ENCODE measurements around the gene CTNNBL1. TPM values are rescaled to one million over a fixed set of nuclear protein-coding genes. Genes with fewer than 3 reads are reported as not detected.

Gene CTNNBL1
- polyA plus RNA-seq, 4 donors, result 36.2 to 66.5 (median 50.1) TPM

DNA sequence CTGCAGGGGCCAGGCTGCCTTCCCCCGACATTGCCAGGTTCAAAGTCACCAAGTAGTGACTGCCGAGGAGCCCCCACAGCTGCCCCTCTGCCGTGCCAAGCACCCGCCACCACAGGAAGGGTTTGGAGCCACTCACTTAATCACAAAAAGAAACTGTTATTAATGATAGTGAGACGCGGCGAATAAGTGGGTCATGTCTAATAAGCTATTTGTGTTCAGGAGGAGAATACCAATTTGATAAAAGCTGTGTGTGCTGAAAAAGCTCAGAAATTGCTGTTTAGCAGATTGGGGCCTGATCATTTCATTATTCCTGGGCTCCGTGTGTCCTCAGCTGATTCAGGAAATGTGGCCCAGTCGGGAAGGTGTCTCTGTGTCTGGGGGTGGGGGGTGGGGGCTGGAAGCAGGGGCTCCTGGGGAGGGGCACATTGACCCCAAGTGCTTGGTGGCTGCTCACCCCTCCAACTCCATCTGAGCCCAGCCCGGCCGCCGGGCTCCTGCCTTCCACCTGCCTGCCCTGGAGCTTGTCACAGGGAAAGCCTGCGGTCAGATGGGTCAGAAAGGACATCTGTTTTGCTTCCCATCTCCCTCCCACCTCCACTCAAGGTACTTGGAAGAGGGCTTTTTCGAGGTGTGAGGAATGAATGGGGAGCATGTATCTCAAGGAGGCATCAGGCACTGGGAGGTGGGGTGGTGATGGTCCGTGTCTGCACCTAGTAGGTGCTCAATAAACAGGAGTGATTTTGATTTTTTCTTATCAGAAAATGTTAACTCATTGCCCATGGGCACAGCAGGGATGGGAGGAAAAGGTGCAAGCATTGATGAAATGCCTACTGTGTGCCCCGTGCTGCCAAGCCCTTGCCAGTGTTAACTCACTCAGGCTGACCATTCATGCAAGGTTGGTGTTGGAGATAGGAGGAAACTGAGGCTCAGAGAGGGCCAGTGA, 212.1 kb downstream of the CTNNBL1 start:
- H3K4me1 ChIP-seq (ENCODE audit: control insufficient read depth in 3 of 3, insufficient read depth in 2 of 3, low read depth in 1 of 3, low read length in 2 of 3), result peaks cover 0 to 10% (median 0%) of the 10 kb centered on the region in 3 donors
- H3K4me3 ChIP-seq (ENCODE audit: low read depth in 1 of 3, low read length in 3 of 3), result no peak overlapping the region
- 65 to 74% (median 67%) methylated on average over 16 of the region's 16 CpGs for WGBS, 3 donors
- no peak for DNase-seq
- no peak overlapping the region for H3K27ac ChIP-seq (ENCODE audit: low read depth in 1 of 3, low read length in 2 of 3)
- no peaks in the 10 kb centered on the region for H3K36me3 ChIP-seq (ENCODE audit: control insufficient read depth in 3 of 3, insufficient read depth in 2 of 3, low read depth in 1 of 3, low read length in 3 of 3)
- peaks cover 12 to 42% (median 20%) of the 10 kb centered on the region in 3 donors for H3K27me3 ChIP-seq (ENCODE audit: control insufficient read depth in 3 of 3, insufficient read depth in 3 of 3, low read length in 3 of 3)
- FAIRE-seq, result no peak
- no peaks in the 10 kb centered on the region for H3K9me3 ChIP-seq (ENCODE audit: control insufficient read depth in 2 of 2, insufficient read depth in 1 of 2, low read depth in 1 of 2, low read length in 1 of 2)

DNA sequence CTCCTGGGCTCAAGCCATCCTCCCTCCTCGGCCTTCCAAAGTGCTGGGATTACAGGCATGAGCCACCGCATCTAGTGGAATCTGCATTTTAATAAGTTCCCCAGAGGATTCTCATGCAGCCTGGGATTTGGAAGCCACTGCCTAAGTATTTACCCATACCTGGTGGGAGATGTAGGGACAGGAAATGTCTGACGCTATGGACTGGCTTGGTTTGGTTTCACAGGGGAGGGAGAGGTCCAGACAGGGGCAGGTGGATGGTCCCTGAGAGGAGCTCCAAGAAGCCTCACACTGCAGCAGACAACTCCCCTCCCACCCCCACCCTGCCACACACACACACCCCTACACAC, 213.5 kb downstream of the CTNNBL1 start:
- peaks cover 0 to under 1% (median 0%) of the 10 kb centered on the region in 3 donors for H3K4me1 ChIP-seq (ENCODE audit: control insufficient read depth in 3 of 3, insufficient read depth in 2 of 3, low read depth in 1 of 3, low read length in 2 of 3)
- no peak for FAIRE-seq
- H3K4me3 ChIP-seq (ENCODE audit: low read depth in 1 of 3, low read length in 3 of 3), result no peak overlapping the region
- no peak for DNase-seq
- no peaks in the 10 kb centered on the region for H3K9me3 ChIP-seq (ENCODE audit: control insufficient read depth in 2 of 2, insufficient read depth in 1 of 2, low read depth in 1 of 2, low read length in 1 of 2)
- H3K27ac ChIP-seq (ENCODE audit: low read depth in 1 of 3, low read length in 2 of 3), result no peak overlapping the region
- no peaks in the 10 kb centered on the region for H3K36me3 ChIP-seq (ENCODE audit: control insufficient read depth in 3 of 3, insufficient read depth in 2 of 3, low read depth in 1 of 3, low read length in 3 of 3)
- H3K27me3 ChIP-seq (ENCODE audit: control insufficient read depth in 3 of 3, insufficient read depth in 3 of 3, low read length in 3 of 3), result peaks cover 9 to 33% (median 13%) of the 10 kb centered on the region in 3 donors
- WGBS, 3 donors, result 54 to 62% (median 58%) methylated on average over 3 of the region's 3 CpGs

GRCh38 chr20:37907677-37908401, 214.0 kb downstream of the CTNNBL1 start:
- Histone ChIP-seq H3K27ac (ENCODE audit: low read depth in 1 of 3, low read length in 2 of 3) (no peak overlapping the region), H3K36me3 (ENCODE audit: control insufficient read depth in 3 of 3, insufficient read depth in 2 of 3, low read depth in 1 of 3, low read length in 3 of 3) (no peaks in the 10 kb centered on the region), H3K27me3 (ENCODE audit: control insufficient read depth in 3 of 3, insufficient read depth in 3 of 3, low read length in 3 of 3) (peaks cover 9 to 28% (median 13%) of the 10 kb centered on the region in 3 donors), H3K4me3 (ENCODE audit: low read depth in 1 of 3, low read length in 3 of 3) (no peak overlapping the region), H3K9me3 (ENCODE audit: control insufficient read depth in 2 of 2, insufficient read depth in 1 of 2, low read depth in 1 of 2, low read length in 1 of 2) (no peaks in the 10 kb centered on the region), H3K4me1 (ENCODE audit: control insufficient read depth in 3 of 3, insufficient read depth in 2 of 3, low read depth in 1 of 3, low read length in 2 of 3) (no peaks in the 10 kb centered on the region)
- WGBS, 3 donors, result 35 to 44% (median 38%) methylated on average over 17 of the region's 17 CpGs
- no peak for FAIRE-seq
- DNase-seq, result no peak

DNA sequence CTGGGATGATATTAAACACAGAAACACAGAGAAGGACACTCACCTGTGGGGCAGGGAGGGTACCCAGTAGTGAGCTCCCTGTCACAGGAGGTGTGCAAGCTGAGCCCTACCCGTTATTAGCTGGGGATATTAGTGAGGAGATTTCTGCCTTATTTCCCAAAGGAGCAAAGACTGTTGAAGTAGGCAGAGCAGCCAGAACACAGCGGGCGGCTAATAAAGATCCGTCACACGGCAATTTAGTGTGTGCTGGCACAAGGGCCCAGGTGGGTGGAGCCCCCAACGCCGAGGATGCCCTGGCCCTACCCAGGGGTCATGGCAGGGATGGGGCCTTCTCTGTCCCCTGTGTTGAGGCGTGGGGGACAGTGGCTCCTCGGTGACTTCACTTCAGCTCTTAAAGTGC, 217.4 kb downstream of the CTNNBL1 start:
- no peak for FAIRE-seq
- 29 to 46% (median 42%) methylated on average over 9 of the region's 9 CpGs for WGBS, 3 donors
- H3K4me1 ChIP-seq (ENCODE audit: control insufficient read depth in 3 of 3, insufficient read depth in 2 of 3, low read depth in 1 of 3, low read length in 2 of 3), result peaks cover 0 to 15% (median 0%) of the 10 kb centered on the region in 3 donors
- no peak overlapping the region for H3K4me3 ChIP-seq (ENCODE audit: low read depth in 1 of 3, low read length in 3 of 3)
- no peak overlapping the region for H3K27ac ChIP-seq (ENCODE audit: low read depth in 1 of 3, low read length in 2 of 3)
- peaks cover 0 to 18% (median 4%) of the 10 kb centered on the region in 3 donors for H3K27me3 ChIP-seq (ENCODE audit: control insufficient read depth in 3 of 3, insufficient read depth in 3 of 3, low read length in 3 of 3)
- DNase-seq, result no peak
- H3K36me3 ChIP-seq (ENCODE audit: control insufficient read depth in 3 of 3, insufficient read depth in 2 of 3, low read depth in 1 of 3, low read length in 3 of 3), result no peaks in the 10 kb centered on the region
- no peaks in the 10 kb centered on the region for H3K9me3 ChIP-seq (ENCODE audit: control insufficient read depth in 2 of 2, insufficient read depth in 1 of 2, low read depth in 1 of 2, low read length in 1 of 2)

GRCh38 chr20:37911838-37912281, 218.0 kb downstream of the CTNNBL1 start:
- DNase-seq, result no peak
- Histone ChIP-seq H3K27ac (ENCODE audit: low read depth in 1 of 3, low read length in 2 of 3) (no peak overlapping the region), H3K9me3 (ENCODE audit: control insufficient read depth in 2 of 2, insufficient read depth in 1 of 2, low read depth in 1 of 2, low read length in 1 of 2) (no peaks in the 10 kb centered on the region), H3K4me1 (ENCODE audit: control insufficient read depth in 3 of 3, insufficient read depth in 2 of 3, low read depth in 1 of 3, low read length in 2 of 3) (peaks cover 0 to 16% (median 0%) of the 10 kb centered on the region in 3 donors), H3K27me3 (ENCODE audit: control insufficient read depth in 3 of 3, insufficient read depth in 3 of 3, low read length in 3 of 3) (peaks cover 0 to 12% (median 6%) of the 10 kb centered on the region in 3 donors), H3K4me3 (ENCODE audit: low read depth in 1 of 3, low read length in 3 of 3) (no peak overlapping the region), H3K36me3 (ENCODE audit: control insufficient read depth in 3 of 3, insufficient read depth in 2 of 3, low read depth in 1 of 3, low read length in 3 of 3) (no peaks in the 10 kb centered on the region)
- FAIRE-seq, result no peak
- 17 to 24% (median 20%) methylated on average over 11 of the region's 11 CpGs for WGBS, 3 donors

- FAIRE-seq (no peak), DNase-seq (no peak)
- WGBS, 3 donors, result 67 to 77% (median 72%) methylated on average over 6 of the region's 6 CpGs
- no peaks in the 10 kb centered on the region for H3K9me3 ChIP-seq (ENCODE audit: control insufficient read depth in 2 of 2, insufficient read depth in 1 of 2, low read depth in 1 of 2, low read length in 1 of 2)
- H3K4me3 ChIP-seq (ENCODE audit: low read depth in 1 of 3, low read length in 3 of 3), result no peak overlapping the region
- peaks cover 0 to 16% (median 0%) of the 10 kb centered on the region in 3 donors for H3K4me1 ChIP-seq (ENCODE audit: control insufficient read depth in 3 of 3, insufficient read depth in 2 of 3, low read depth in 1 of 3, low read length in 2 of 3)
- H3K27ac ChIP-seq (ENCODE audit: low read depth in 1 of 3, low read length in 2 of 3), result no peak overlapping the region
- H3K27me3 ChIP-seq (ENCODE audit: control insufficient read depth in 3 of 3, insufficient read depth in 3 of 3, low read length in 3 of 3), result peaks cover 0 to 11% (median 6%) of the 10 kb centered on the region in 3 donors
- H3K36me3 ChIP-seq (ENCODE audit: control insufficient read depth in 3 of 3, insufficient read depth in 2 of 3, low read depth in 1 of 3, low read length in 3 of 3), result no peaks in the 10 kb centered on the region
Observed at GRCh38 chr20:37912874-37913273, 219.0 kb downstream of the CTNNBL1 start.

GRCh38 chr20:37913567-37914366, 219.9 kb downstream of the CTNNBL1 start:
- WGBS, 3 donors, result 69 to 79% (median 75%) methylated on average over 19 of the region's 19 CpGs
- no peak overlapping the region for H3K27ac ChIP-seq (ENCODE audit: low read depth in 1 of 3, low read length in 2 of 3)
- FAIRE-seq, result no peak
- H3K36me3 ChIP-seq (ENCODE audit: control insufficient read depth in 3 of 3, insufficient read depth in 2 of 3, low read depth in 1 of 3, low read length in 3 of 3), result no peaks in the 10 kb centered on the region
- no peak overlapping the region for H3K4me3 ChIP-seq (ENCODE audit: low read depth in 1 of 3, low read length in 3 of 3)
- H3K27me3 ChIP-seq (ENCODE audit: control insufficient read depth in 3 of 3, insufficient read depth in 3 of 3, low read length in 3 of 3), result peaks cover 0 to 11% (median 6%) of the 10 kb centered on the region in 3 donors
- peaks cover 0 to 16% (median 0%) of the 10 kb centered on the region in 3 donors for H3K4me1 ChIP-seq (ENCODE audit: control insufficient read depth in 3 of 3, insufficient read depth in 2 of 3, low read depth in 1 of 3, low read length in 2 of 3)
- H3K9me3 ChIP-seq (ENCODE audit: control insufficient read depth in 2 of 2, insufficient read depth in 1 of 2, low read depth in 1 of 2, low read length in 1 of 2), result no peaks in the 10 kb centered on the region
- DNase-seq, result no peak

GRCh38 chr20:37914367-37914671, 220.5 kb downstream of the CTNNBL1 start:
- peaks cover 0 to 16% (median 0%) of the 10 kb centered on the region in 3 donors for H3K4me1 ChIP-seq (ENCODE audit: control insufficient read depth in 3 of 3, insufficient read depth in 2 of 3, low read depth in 1 of 3, low read length in 2 of 3)
- DNase-seq (no peak), FAIRE-seq (no peak)
- no peaks in the 10 kb centered on the region for H3K9me3 ChIP-seq (ENCODE audit: control insufficient read depth in 2 of 2, insufficient read depth in 1 of 2, low read depth in 1 of 2, low read length in 1 of 2)
- WGBS, 3 donors, result 50 to 78% (median 65%) methylated on average over 4 to 5 of the region's 5 CpGs
- H3K4me3 ChIP-seq (ENCODE audit: low read depth in 1 of 3, low read length in 3 of 3), result no peak overlapping the region
- no peak overlapping the region for H3K27ac ChIP-seq (ENCODE audit: low read depth in 1 of 3, low read length in 2 of 3)
- H3K36me3 ChIP-seq (ENCODE audit: control insufficient read depth in 3 of 3, insufficient read depth in 2 of 3, low read depth in 1 of 3, low read length in 3 of 3), result no peaks in the 10 kb centered on the region
- peaks cover 0 to 11% (median 6%) of the 10 kb centered on the region in 3 donors for H3K27me3 ChIP-seq (ENCODE audit: control insufficient read depth in 3 of 3, insufficient read depth in 3 of 3, low read length in 3 of 3)

Data from small intestine (tissue), 7 donors.